ENCODE data around the gene TMEM207. TPM values are rescaled to one million over a fixed set of nuclear protein-coding genes. Genes with fewer than 3 reads are reported as not detected.

The TMEM207 gene
- not detected for total RNA-seq

GRCh38 chr3:190449801-190450200 is at the start of gene TMEM207:
Gene TMEM207 (minus strand): TSS chr3:190449901. CDS start chr3:190449809, 92 bp downstream.
- DNase-seq: no peak
- no peaks in the 10 kb centered on the region for H3K9me3 ChIP-seq
- ATAC-seq: no peak
- intact Hi-C loops (cut with DNase I): no loop called here
- H3K27ac ChIP-seq: no peak within 1 kb of the TSS
- no peaks in the 10 kb centered on the region for H3K4me1 ChIP-seq
- no peaks in the 10 kb centered on the region for H3K36me3 ChIP-seq (replicated peaks in 1 of 2; ENCODE audit: insufficient read depth in 1 of 2, low read depth in 2 of 2)
- TF ChIP-seq, protein P1, sequence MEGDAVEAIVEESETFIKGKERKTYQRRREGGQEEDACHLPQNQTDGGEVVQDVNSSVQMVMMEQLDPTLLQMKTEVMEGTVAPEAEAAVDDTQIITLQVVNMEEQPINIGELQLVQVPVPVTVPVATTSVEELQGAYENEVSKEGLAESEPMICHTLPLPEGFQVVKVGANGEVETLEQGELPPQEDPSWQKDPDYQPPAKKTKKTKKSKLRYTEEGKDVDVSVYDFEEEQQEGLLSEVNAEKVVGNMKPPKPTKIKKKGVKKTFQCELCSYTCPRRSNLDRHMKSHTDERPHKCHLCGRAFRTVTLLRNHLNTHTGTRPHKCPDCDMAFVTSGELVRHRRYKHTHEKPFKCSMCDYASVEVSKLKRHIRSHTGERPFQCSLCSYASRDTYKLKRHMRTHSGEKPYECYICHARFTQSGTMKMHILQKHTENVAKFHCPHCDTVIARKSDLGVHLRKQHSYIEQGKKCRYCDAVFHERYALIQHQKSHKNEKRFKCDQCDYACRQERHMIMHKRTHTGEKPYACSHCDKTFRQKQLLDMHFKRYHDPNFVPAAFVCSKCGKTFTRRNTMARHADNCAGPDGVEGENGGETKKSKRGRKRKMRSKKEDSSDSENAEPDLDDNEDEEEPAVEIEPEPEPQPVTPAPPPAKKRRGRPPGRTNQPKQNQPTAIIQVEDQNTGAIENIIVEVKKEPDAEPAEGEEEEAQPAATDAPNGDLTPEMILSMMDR (IDR thresholded peaks at IDR 0.05): no peak
- TF ChIP-seq POLR2A (IDR thresholded peaks at IDR 0.05): no peak
- 86 to 100% methylated on average over 1 of the region's 1 CpG for WGBS, 2 donors
- H3K27me3 ChIP-seq: no peaks in the 10 kb centered on the region
- no peak within 1 kb of the TSS for H3K4me3 ChIP-seq

GRCh38 chr3:190499122-190499521 is 49.4 kb upstream of the TMEM207 start:
- TF ChIP-seq, protein P1 (IDR thresholded peaks at IDR 0.05): no peak
- no peak for TF ChIP-seq POLR2A (IDR thresholded peaks at IDR 0.05)
- Histone ChIP-seq H3K27ac (no peak overlapping the region), H3K27me3 (no peaks in the 10 kb centered on the region), H3K9me3 (no peaks in the 10 kb centered on the region), H3K4me3 (no peak overlapping the region), H3K4me1 (no peaks in the 10 kb centered on the region), H3K36me3 (replicated peaks in 1 of 2; ENCODE audit: insufficient read depth in 1 of 2, low read depth in 2 of 2) (no peaks in the 10 kb centered on the region)
- ATAC-seq (no peak), DNase-seq (no peak)
- 51 to 62% methylated on average over 2 of the region's 2 CpGs for WGBS, 2 donors
- intact Hi-C loops (cut with DNase I): no loop called here

DNA sequence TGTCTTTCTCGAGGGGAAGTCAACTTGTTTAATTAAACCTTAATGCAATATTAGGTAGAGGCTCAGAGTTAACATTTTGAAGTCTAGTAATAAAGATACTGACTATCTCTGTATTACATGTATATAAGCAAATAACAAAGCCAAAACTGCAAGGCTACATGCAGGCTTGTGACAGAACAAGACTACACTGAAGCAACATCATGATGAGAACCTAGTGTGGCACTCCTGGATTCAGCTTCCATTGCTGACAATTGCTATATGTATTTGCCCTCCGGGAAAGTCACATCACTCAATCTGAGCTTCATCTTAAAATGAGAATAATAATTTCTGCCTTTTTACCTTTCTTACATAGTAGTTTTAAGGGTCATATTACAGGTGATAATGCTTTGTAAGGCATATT is 48.6 kb upstream of the TMEM207 start:
- ATAC-seq (no peak), DNase-seq (no peak)
- Histone ChIP-seq H3K4me1 (no peaks in the 10 kb centered on the region), H3K9me3 (no peaks in the 10 kb centered on the region), H3K4me3 (no peak overlapping the region), H3K27ac (no peak overlapping the region), H3K36me3 (replicated peaks in 1 of 2; ENCODE audit: insufficient read depth in 1 of 2, low read depth in 2 of 2) (no peaks in the 10 kb centered on the region), H3K27me3 (no peaks in the 10 kb centered on the region)
- no peak for TF ChIP-seq POLR2A (IDR thresholded peaks at IDR 0.05)
- TF ChIP-seq, protein P1 (IDR thresholded peaks at IDR 0.05): no peak
- 69 to 72% methylated on average over 2 of the region's 2 CpGs for WGBS, 2 donors
- intact Hi-C loops (cut with DNase I): no loop called here

GRCh38 chr3:190497811-190498210 is 48.1 kb upstream of the TMEM207 start:
- 69 to 78% methylated on average over 3 of the region's 3 CpGs for WGBS, 2 donors
- no peak overlapping the region for H3K4me3 ChIP-seq
- H3K4me1 ChIP-seq: no peaks in the 10 kb centered on the region
- ATAC-seq (no peak), DNase-seq (no peak)
- intact Hi-C loops (cut with DNase I): no loop called here
- TF ChIP-seq POLR2A (IDR thresholded peaks at IDR 0.05): no peak
- TF ChIP-seq, protein P1 (IDR thresholded peaks at IDR 0.05): no peak
- no peaks in the 10 kb centered on the region for H3K27me3 ChIP-seq
- H3K9me3 ChIP-seq: no peaks in the 10 kb centered on the region
- H3K36me3 ChIP-seq (replicated peaks in 1 of 2; ENCODE audit: insufficient read depth in 1 of 2, low read depth in 2 of 2): no peaks in the 10 kb centered on the region
- H3K27ac ChIP-seq: no peak overlapping the region

DNA sequence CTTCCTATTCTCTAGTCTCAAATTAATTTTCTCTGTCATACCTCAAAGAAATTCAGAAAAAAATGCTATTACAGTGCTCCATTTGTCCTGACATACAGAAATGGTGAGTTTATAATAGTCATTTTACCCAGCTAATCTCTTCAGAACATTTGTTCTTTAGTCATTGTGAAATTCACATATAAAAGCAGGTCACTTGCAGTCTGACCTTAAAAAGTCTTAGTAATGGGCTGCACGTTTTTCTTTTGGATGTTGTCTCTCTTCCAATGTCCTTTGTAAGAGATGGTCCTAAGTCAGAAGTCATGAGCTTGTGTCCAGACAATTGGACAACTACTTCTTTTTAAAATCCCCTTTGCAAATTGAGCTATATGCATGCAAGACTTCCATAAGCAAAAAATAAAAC is 47.2 kb upstream of the TMEM207 start:
- Histone ChIP-seq H3K4me1 (peaks cover 3% of the 10 kb centered on the region), H3K27ac (no peak overlapping the region), H3K36me3 (replicated peaks in 1 of 2; ENCODE audit: insufficient read depth in 1 of 2, low read depth in 2 of 2) (no peaks in the 10 kb centered on the region), H3K4me3 (no peak overlapping the region), H3K9me3 (no peaks in the 10 kb centered on the region), H3K27me3 (no peaks in the 10 kb centered on the region)
- WGBS, 2 donors: 21 to 25% methylated on average over 1 of the region's 1 CpG
- TF ChIP-seq, protein P1 (IDR thresholded peaks at IDR 0.05): no peak
- TF ChIP-seq POLR2A (IDR thresholded peaks at IDR 0.05): no peak
- intact Hi-C loops (cut with DNase I): no loop called here
- no peak for DNase-seq
- ATAC-seq: no peak
